ENCODE measurements around the gene DISC1. TPM values are rescaled to one million over a fixed set of nuclear protein-coding genes. Genes with fewer than 3 reads are reported as not detected.
A peak's percentile ranks its signal among the peaks of the same experiment; 100 is the strongest.

Gene DISC1
- total RNA-seq, 2 donors from 2014 or later: 6.7 to 9.3 TPM

GRCh38 chr1:231929311-231929710, 302.7 kb downstream of the DISC1 start:
- H3K36me3 ChIP-seq: no peaks in the 10 kb centered on the region
- no peak for DNase-seq (ENCODE audit: low spot score)
- no peak overlapping the region for H3K27ac ChIP-seq
- TF ChIP-seq, protein P1, sequence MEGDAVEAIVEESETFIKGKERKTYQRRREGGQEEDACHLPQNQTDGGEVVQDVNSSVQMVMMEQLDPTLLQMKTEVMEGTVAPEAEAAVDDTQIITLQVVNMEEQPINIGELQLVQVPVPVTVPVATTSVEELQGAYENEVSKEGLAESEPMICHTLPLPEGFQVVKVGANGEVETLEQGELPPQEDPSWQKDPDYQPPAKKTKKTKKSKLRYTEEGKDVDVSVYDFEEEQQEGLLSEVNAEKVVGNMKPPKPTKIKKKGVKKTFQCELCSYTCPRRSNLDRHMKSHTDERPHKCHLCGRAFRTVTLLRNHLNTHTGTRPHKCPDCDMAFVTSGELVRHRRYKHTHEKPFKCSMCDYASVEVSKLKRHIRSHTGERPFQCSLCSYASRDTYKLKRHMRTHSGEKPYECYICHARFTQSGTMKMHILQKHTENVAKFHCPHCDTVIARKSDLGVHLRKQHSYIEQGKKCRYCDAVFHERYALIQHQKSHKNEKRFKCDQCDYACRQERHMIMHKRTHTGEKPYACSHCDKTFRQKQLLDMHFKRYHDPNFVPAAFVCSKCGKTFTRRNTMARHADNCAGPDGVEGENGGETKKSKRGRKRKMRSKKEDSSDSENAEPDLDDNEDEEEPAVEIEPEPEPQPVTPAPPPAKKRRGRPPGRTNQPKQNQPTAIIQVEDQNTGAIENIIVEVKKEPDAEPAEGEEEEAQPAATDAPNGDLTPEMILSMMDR (IDR thresholded peaks at IDR 0.05): no peak
- TF ChIP-seq POLR2AphosphoS5 (IDR thresholded peaks at IDR 0.05): no peak
- no peak for TF ChIP-seq POLR2A (IDR thresholded peaks at IDR 0.05)
- no peaks in the 10 kb centered on the region for H3K4me1 ChIP-seq (replicated peaks)
- H3K9me3 ChIP-seq: no peaks in the 10 kb centered on the region
- H3K27me3 ChIP-seq (replicated peaks; ENCODE audit: insufficient read depth): no peaks in the 10 kb centered on the region
- intact Hi-C loops (cut with DNase I): no loop called here
- no peak overlapping the region for H3K4me3 ChIP-seq
- 26% methylated on average over 8 of the region's 8 CpGs for WGBS

DNA sequence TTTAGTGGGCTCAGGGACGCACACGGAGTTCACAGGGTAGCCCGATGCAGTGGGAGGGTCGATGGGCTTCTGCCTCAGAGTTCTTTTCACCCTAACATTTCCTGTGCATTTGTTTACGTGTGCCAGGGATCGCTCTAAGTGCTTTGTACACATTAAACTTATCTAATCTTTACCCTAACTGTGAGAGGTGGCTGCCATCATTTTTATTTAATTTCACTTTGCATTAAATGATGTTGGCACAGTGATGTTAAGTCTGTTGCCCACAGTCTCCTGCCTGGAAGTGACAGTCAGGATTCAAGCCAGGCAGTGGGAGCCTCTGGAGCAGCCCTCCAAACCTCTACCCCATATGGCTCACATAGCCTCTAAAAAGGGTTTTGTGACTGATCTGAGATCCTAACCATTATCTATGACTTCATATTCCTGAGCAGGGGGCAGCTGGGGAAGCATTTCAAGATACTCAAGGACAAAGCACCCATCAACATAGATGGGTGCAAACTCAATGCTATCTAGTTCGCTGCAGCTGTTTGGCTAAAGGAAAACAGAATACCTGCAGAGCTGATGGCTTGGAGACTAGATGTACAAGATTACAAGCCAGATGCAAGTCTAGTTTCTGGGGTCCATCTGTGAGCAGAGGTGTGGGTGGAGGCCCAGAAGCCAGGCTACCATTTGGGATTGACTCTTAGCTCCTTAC, 303.8 kb downstream of the DISC1 start:
- TF ChIP-seq, protein P1 (IDR thresholded peaks at IDR 0.05): no peak
- TF ChIP-seq POLR2AphosphoS5 (IDR thresholded peaks at IDR 0.05) (no peak), POLR2A (IDR thresholded peaks at IDR 0.05) (no peak)
- intact Hi-C loops (cut with DNase I): no loop called here
- Histone ChIP-seq H3K27me3 (replicated peaks; ENCODE audit: insufficient read depth) (no peaks in the 10 kb centered on the region), H3K9me3 (no peaks in the 10 kb centered on the region), H3K4me3 (no peak overlapping the region), H3K36me3 (no peaks in the 10 kb centered on the region), H3K27ac (no peak overlapping the region), H3K4me1 (replicated peaks) (no peaks in the 10 kb centered on the region)
- DNase-seq (ENCODE audit: low spot score): no peak
- whole genome bisulfite sequencing: 56% methylated on average over 7 of the region's 7 CpGs

DNA sequence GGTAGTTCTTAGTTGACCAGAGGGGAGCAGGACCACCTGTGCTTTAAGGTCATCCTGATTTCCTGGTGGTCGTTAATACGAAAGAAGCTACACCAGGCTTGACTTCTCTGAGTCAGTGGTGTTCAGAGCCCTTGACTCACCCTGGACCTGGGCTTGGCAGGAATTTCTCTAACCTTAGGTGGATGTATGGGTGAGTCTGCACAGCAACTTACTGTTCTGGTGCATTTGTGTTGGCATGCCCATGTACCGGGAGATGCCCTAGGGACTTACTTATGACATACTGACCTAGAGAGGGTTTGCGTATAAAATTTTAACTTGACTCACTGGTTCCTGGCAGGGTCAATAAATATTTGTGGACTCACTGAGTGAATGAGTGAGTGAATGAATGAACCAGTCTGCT, 304.6 kb downstream of the DISC1 start:
- DNase-seq (ENCODE audit: low spot score): no peak
- no peak overlapping the region for H3K27ac ChIP-seq
- WGBS: 97% methylated on average over 4 of the region's 4 CpGs
- no peaks in the 10 kb centered on the region for H3K27me3 ChIP-seq (replicated peaks; ENCODE audit: insufficient read depth)
- no peak for TF ChIP-seq POLR2AphosphoS5 (IDR thresholded peaks at IDR 0.05)
- TF ChIP-seq, protein P1 (IDR thresholded peaks at IDR 0.05): no peak
- TF ChIP-seq POLR2A (IDR thresholded peaks at IDR 0.05): no peak
- H3K36me3 ChIP-seq: no peaks in the 10 kb centered on the region
- intact Hi-C loops (cut with DNase I): no loop called here
- H3K4me1 ChIP-seq (replicated peaks): no peaks in the 10 kb centered on the region
- H3K9me3 ChIP-seq: no peaks in the 10 kb centered on the region
- H3K4me3 ChIP-seq: no peak overlapping the region

DNA sequence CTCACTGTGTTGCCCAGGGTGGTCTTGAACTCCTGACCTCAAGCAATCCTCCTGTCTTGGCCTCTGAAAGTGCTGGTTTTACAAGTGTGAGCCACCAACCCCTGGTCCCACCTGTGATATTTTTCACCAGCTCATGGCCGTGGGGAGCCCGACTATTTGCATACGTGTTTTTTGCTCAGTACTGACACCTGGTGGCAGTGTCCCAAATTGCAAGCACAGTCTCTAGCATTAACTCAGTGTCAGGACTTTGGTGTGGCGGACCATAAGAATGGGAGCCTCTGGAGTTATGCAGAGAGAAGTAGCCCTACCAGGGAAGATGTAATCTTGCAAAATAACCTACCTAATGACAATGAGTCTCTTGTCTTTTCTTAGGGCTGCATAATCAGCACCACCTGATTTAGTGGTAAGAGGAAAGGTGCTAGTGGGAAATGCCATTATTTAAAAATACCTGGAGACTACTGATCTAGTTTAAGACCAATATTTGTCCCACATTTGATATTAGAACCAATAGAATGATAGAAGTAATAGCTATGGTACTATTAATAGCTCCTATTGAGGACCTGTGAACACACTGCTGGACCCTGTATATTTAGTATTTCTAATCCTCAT, 305.4 kb downstream of the DISC1 start:
- no peaks in the 10 kb centered on the region for H3K9me3 ChIP-seq
- no peaks in the 10 kb centered on the region for H3K36me3 ChIP-seq
- WGBS: 94% methylated on average over 4 of the region's 4 CpGs
- TF ChIP-seq POLR2A (IDR thresholded peaks at IDR 0.05): no peak
- TF ChIP-seq, protein P1 (IDR thresholded peaks at IDR 0.05): peak in 2 of 4 experiments; percentile 13 to 29
- DNase-seq (ENCODE audit: low spot score): no peak
- H3K27ac ChIP-seq: no peak overlapping the region
- H3K4me3 ChIP-seq: no peak overlapping the region
- H3K27me3 ChIP-seq (replicated peaks; ENCODE audit: insufficient read depth): no peaks in the 10 kb centered on the region
- intact Hi-C loops (cut with DNase I): no loop called here
- no peaks in the 10 kb centered on the region for H3K4me1 ChIP-seq (replicated peaks)
